ENCODE results near the gene ARHGEF5.

ARHGEF5 gene

GRCh38 chr7:144397086-144397485 lies 41.9 kb downstream of the ARHGEF5 start:
- TF ChIP-seq CTCF (IDR thresholded peaks at IDR 0.05; ENCODE audit: low read depth, low read length): no peak
- no peaks in the 10 kb centered on the region for H3K9me3 ChIP-seq (ENCODE audit: severe bottlenecking)
- H3K36me3 ChIP-seq: no peaks in the 10 kb centered on the region
- DNase-seq: no peak
- no peak overlapping the region for H3K4me3 ChIP-seq (ENCODE audit: low read depth, low read length)
- no peaks in the 10 kb centered on the region for H3K27me3 ChIP-seq (ENCODE audit: insufficient read depth, low read depth, severe bottlenecking)
- no peak overlapping the region for H3K27ac ChIP-seq

- no peak overlapping the region for H3K4me3 ChIP-seq (ENCODE audit: low read depth, low read length)
- no peak for TF ChIP-seq CTCF (IDR thresholded peaks at IDR 0.05; ENCODE audit: low read depth, low read length)
- DNase-seq: no peak
- no peak overlapping the region for H3K27ac ChIP-seq
- H3K27me3 ChIP-seq (ENCODE audit: insufficient read depth, low read depth, severe bottlenecking): no peaks in the 10 kb centered on the region
- no peaks in the 10 kb centered on the region for H3K9me3 ChIP-seq (ENCODE audit: severe bottlenecking)
- no peaks in the 10 kb centered on the region for H3K36me3 ChIP-seq
These were observed 43.1 kb downstream of the ARHGEF5 start for GRCh38 chr7:144398291-144398690.

- H3K27me3 ChIP-seq (ENCODE audit: insufficient read depth, low read depth, severe bottlenecking): no peaks in the 10 kb centered on the region
- no peak for TF ChIP-seq CTCF (IDR thresholded peaks at IDR 0.05; ENCODE audit: low read depth, low read length)
- no peaks in the 10 kb centered on the region for H3K9me3 ChIP-seq (ENCODE audit: severe bottlenecking)
- H3K27ac ChIP-seq: no peak overlapping the region
- no peak overlapping the region for H3K4me3 ChIP-seq (ENCODE audit: low read depth, low read length)
- no peaks in the 10 kb centered on the region for H3K36me3 ChIP-seq
- DNase-seq: no peak
These were observed 43.7 kb downstream of the ARHGEF5 start for GRCh38 chr7:144398911-144399310.

- Histone ChIP-seq H3K4me3 (ENCODE audit: low read depth, low read length) (no peak overlapping the region), H3K27ac (no peak overlapping the region), H3K9me3 (ENCODE audit: severe bottlenecking) (no peaks in the 10 kb centered on the region), H3K36me3 (no peaks in the 10 kb centered on the region), H3K27me3 (ENCODE audit: insufficient read depth, low read depth, severe bottlenecking) (no peaks in the 10 kb centered on the region)
- no peak for DNase-seq
- no peak for TF ChIP-seq CTCF (IDR thresholded peaks at IDR 0.05; ENCODE audit: low read depth, low read length)
These were observed 44.7 kb downstream of the ARHGEF5 start for GRCh38 chr7:144399946-144400345.

GRCh38 chr7:144401490-144401889 lies 46.3 kb downstream of the ARHGEF5 start:
- Histone ChIP-seq H3K27me3 (ENCODE audit: insufficient read depth, low read depth, severe bottlenecking) (no peaks in the 10 kb centered on the region), H3K36me3 (no peaks in the 10 kb centered on the region), H3K4me3 (ENCODE audit: low read depth, low read length) (no peak overlapping the region), H3K9me3 (ENCODE audit: severe bottlenecking) (no peaks in the 10 kb centered on the region), H3K27ac (no peak overlapping the region)
- no peak for TF ChIP-seq CTCF (IDR thresholded peaks at IDR 0.05; ENCODE audit: low read depth, low read length)
- DNase-seq: no peak

- Histone ChIP-seq H3K9me3 (ENCODE audit: severe bottlenecking) (no peaks in the 10 kb centered on the region), H3K4me3 (ENCODE audit: low read depth, low read length) (no peak overlapping the region), H3K27ac (no peak overlapping the region), H3K27me3 (ENCODE audit: insufficient read depth, low read depth, severe bottlenecking) (no peaks in the 10 kb centered on the region), H3K36me3 (no peaks in the 10 kb centered on the region)
- DNase-seq: no peak
- TF ChIP-seq CTCF (IDR thresholded peaks at IDR 0.05; ENCODE audit: low read depth, low read length): no peak
These were observed 47.9 kb downstream of the ARHGEF5 start for GRCh38 chr7:144403102-144403501.
